Gastrocnemius medialis (tissue), 4 donors: Measurements from ENCODE around the gene SLC25A48.

Experiments used
- CTCF ChIP-seq, 5 experiments: fragments of 450-650 bp in 3 of 5; fragments of 200-600 bp in 2 of 5; sonication (generic) in 2 of 5; IDR thresholded peaks in 4 of 5; conservative IDR thresholded peaks in 1 of 5; 1 replicate in 4 of 5; 2 replicates in 1 of 5; pipeline ENCODE4 v1.5.1; 2016 to 2019; ENCODE audit warnings: antibody characterized with exemption in 5 of 5, mild to moderate bottlenecking in 3 of 5, moderate library complexity in 3 of 5
- POLR2A ChIP-seq, 2 donors: fragments of 450-650 bp; IDR thresholded peaks; one replicate each; pipeline ENCODE4 v1.6.1; 2017; ENCODE audit warnings: antibody characterized with exemption in 2 of 2, mild to moderate bottlenecking in 2 of 2, moderate library complexity in 2 of 2

GRCh38 chr5:135877570-135878155 is 43.2 kb downstream of the SLC25A48 start:
- TF ChIP-seq CTCF (IDR thresholded peaks at IDR 0.05 in 4 of 5, conservative IDR thresholded peaks at IDR 0.05 in 1 of 5), result no peak
- no peak for TF ChIP-seq POLR2A (IDR thresholded peaks at IDR 0.05)
